HCT116 (cell line): ENCODE measurements around the gene CHST9. TPM values are rescaled to one million over a fixed set of nuclear protein-coding genes. Genes with fewer than 3 reads are reported as not detected.

Source experiments
- ATAC-seq: fragments of 200-7000 bp; cut with Tn5 transposase; 2 replicates; pipeline ENCODE4 v1.9.1; 2020; ENCODE audit warnings: mild to moderate bottlenecking, moderate library complexity
- BruUV-seq: library from RNA; stranded (reverse); fragments of 400-500 nt; replicated peaks from 2 replicates; lab custom pipeline; 2021; lab: Mats Ljungman, UMichigan
- CTCF ChIA-PET: fragments of 300-600 bp; sonication (Branson Sonifier 250); formaldehyde crosslinking; loops from one replicate; lab custom pipeline; 2021; ENCODE audit warnings: antibody characterized with exemption; lab: Charles Lee
- POLR2A ChIA-PET: fragments of 300-600, 350-600 bp; sonication (Branson Sonifier 250); formaldehyde crosslinking; loops from one replicate; lab custom pipeline; 2021; ENCODE audit warnings: antibody characterized with exemption; lab: Charles Lee
- RAD21 ChIA-PET, 2 experiments: fragments of 300-600 bp; sonication (Branson Sonifier 250); formaldehyde crosslinking; loops; one replicate each; lab custom pipeline; 2023; ENCODE audit warnings: low total read pairs in 2 of 2; ENCODE audit not compliant: uncharacterized antibody in 2 of 2, unreplicated experiment in 2 of 2, low non-redundant PET in 1 of 2; lab: Charles Lee
- DNase-seq: peaks from one replicate; pipeline ENCODE4 v3.0.0-alpha.2; 2010; ENCODE audit warnings: low read depth, low spot score
- H2AFZ ChIP-seq: fragments of 200-600 bp; shearing (Covaris generic), sonication (generic); 2 replicates; pipeline ENCODE4 v1.6.1; 2017; ENCODE audit warnings: low read depth, mixed run types, mixed read lengths, antibody characterized with exemption, low read length; ENCODE audit not compliant: poor library complexity, severe bottlenecking
- H3K27ac ChIP-seq: 2 replicates; pipeline ENCODE4 v1.5.1; 2012; ENCODE audit warnings: low read depth, low read length
- H3K27me3 ChIP-seq: fragments of 200-600 bp; sonication (generic); 2 replicates; pipeline ENCODE4 v1.6.1; 2016; ENCODE audit warnings: mixed run types, low read length, mixed read lengths; ENCODE audit not compliant: insufficient read depth
- H3K36me3 ChIP-seq, 2 experiments: fragments of 200-500 bp in 1 of 2; fragments of 200-600 bp in 1 of 2; sonication (Bioruptor generic) in 1 of 2; sonication (generic) in 1 of 2; 2 replicates each; pipeline versions ENCODE4 v1.5.1 to v1.6.1; 2014 to 2016; ENCODE audit warnings: low read length in 2 of 2, inconsistent platforms in 1 of 2, mixed read lengths in 1 of 2, mixed run types in 1 of 2; ENCODE audit not compliant: insufficient read depth in 2 of 2, control insufficient read depth in 1 of 2
- H3K4me1 ChIP-seq, 2 experiments: fragments of 200-600 bp in 1 of 2; sonication (generic) in 1 of 2; 2 replicates each; pipeline versions ENCODE4 v1.5.1 to v1.6.1; 2012 to 2017; ENCODE audit warnings: low read length in 2 of 2, inconsistent platforms in 1 of 2, mild to moderate bottlenecking in 1 of 2, mixed read lengths in 1 of 2, mixed run types in 1 of 2, moderate library complexity in 1 of 2; ENCODE audit not compliant: insufficient read depth in 2 of 2, control insufficient read depth in 1 of 2
- H3K4me2 ChIP-seq: fragments of 200-600 bp; sonication (generic); 2 replicates; pipeline ENCODE4 v1.6.1; 2017; ENCODE audit warnings: mixed run types, low read length, mixed read lengths
- H3K4me3 ChIP-seq, 2 experiments: fragments of 200-600 bp in 1 of 2; sonication (generic) in 1 of 2; replicated peaks in 1 of 2; 2 replicates each; pipeline ENCODE4 v1.5.1; 2011 to 2016; ENCODE audit warnings: low read length in 2 of 2, control low read depth in 1 of 2, low read depth in 1 of 2, mild to moderate bottlenecking in 1 of 2, mixed read lengths in 1 of 2, mixed run types in 1 of 2
- H3K79me2 ChIP-seq: fragments of 200-600 bp; sonication (generic); 2 replicates; pipeline ENCODE4 v1.6.1; 2017; ENCODE audit warnings: mild to moderate bottlenecking, mixed run types, low read length, moderate library complexity, mixed read lengths; ENCODE audit not compliant: insufficient read depth
- H3K9ac ChIP-seq: fragments of 200-600 bp; sonication (generic); 2 replicates; pipeline ENCODE4 v1.6.1; 2016; ENCODE audit warnings: low read length, mixed read lengths
- H3K9me2 ChIP-seq: fragments of 200-600 bp; sonication (generic), shearing (Covaris generic); 2 replicates; pipeline ENCODE4 v1.6.1; 2017; ENCODE audit warnings: mixed run types, mild to moderate bottlenecking, moderate library complexity; ENCODE audit not compliant: insufficient read depth
- H3K9me3 ChIP-seq, 2 experiments: fragments of 200-500 bp in 1 of 2; fragments of 200-600 bp in 1 of 2; sonication (Bioruptor generic) in 1 of 2; sonication (generic) in 1 of 2; 2 replicates each; pipeline ENCODE4 v1.6.1; 2014 to 2017; ENCODE audit warnings: low read length in 2 of 2, mixed read lengths in 2 of 2, inconsistent platforms in 1 of 2, low read depth in 1 of 2, mild to moderate bottlenecking in 1 of 2, mixed run types in 1 of 2, moderate library complexity in 1 of 2; ENCODE audit not compliant: control insufficient read depth in 1 of 2, insufficient read depth in 1 of 2
- H4K20me1 ChIP-seq: fragments of 200-600 bp; sonication (generic), shearing (Covaris generic); 2 replicates; pipeline ENCODE4 v1.6.1; 2017; ENCODE audit warnings: mixed run types, mild to moderate bottlenecking, moderate library complexity; ENCODE audit not compliant: insufficient read depth
- JUND ChIP-seq: IDR thresholded peaks from 2 replicates; pipeline ENCODE4 v1.6.1; 2012
- POLR2A ChIP-seq: IDR thresholded peaks from 2 replicates; pipeline ENCODE4 v1.7.0; 2011; ENCODE audit warnings: borderline replicate concordance; ENCODE audit not compliant: insufficient read depth, insufficient read length; ENCODE audit errors: extremely low read depth
- TCF7L2 ChIP-seq: IDR thresholded peaks from 2 replicates; pipeline ENCODE4 v1.7.0; 2011; ENCODE audit warnings: borderline replicate concordance, inconsistent platforms; ENCODE audit not compliant: insufficient read depth, insufficient read length; ENCODE audit errors: extremely low read depth
- YY1 ChIP-seq: IDR thresholded peaks from 2 replicates; pipeline ENCODE4 v1.6.1; 2011; ENCODE audit warnings: low read length, low read depth, moderate library complexity, mild to moderate bottlenecking; ENCODE audit not compliant: insufficient replicate concordance; ENCODE audit errors: extremely low read depth
- ZFX ChIP-seq: fragments of 450-650 bp; IDR thresholded peaks from 2 replicates; pipeline ENCODE4 v1.6.1; 2017
- intact Hi-C: fragments of 100-400 bp; cut with micrococcal nuclease; formaldehyde crosslinking; loops from 2 replicates; pipeline ENCODE4 v1.10.0; 2022
- total RNA-seq: library from RNA; stranded (reverse); gene quantifications from one replicate; pipeline ENCODE4 v1.2.1, GENCODE V29; 2021; ENCODE audit not compliant: unreplicated experiment
- TF ChIP-seq, protein P1 (sequence below): IDR thresholded peaks from 2 replicates; pipeline ENCODE4 v1.6.1; 2012; ENCODE audit warnings: low read depth

CHST9 gene
- total RNA-seq, 1 experiment from 2014 or later, result not detected

DNA sequence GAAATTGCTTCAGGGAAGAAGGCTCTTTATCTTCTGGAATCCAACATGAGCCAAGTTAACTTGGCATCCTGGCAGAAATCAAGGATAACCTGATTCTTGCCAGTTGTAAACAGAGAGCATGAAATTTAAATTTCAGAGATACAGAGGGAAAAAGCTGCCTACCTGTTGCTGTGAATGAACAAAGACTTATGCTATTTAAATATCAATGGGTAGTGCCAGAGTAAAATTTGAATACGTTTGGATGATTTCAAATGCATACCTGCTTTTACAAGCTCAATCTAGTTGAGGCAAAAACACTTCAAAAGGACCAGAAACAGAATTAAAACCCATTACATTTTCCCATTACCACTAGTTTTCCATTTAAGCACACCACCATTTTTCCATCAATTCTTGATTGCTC, 60.9 kb downstream of the CHST9 start:
- POLR2A ChIA-PET, result no interaction called here

More for the DNA sequence above, 60.9 kb downstream of the CHST9 start:
- ChIA-PET RAD21 (no interaction called here), CTCF (no interaction called here)
- no peak overlapping the region for H3K4me2 ChIP-seq
- no TSS peak for BruUV-seq
- no peaks in the 10 kb centered on the region for H3K9me3 ChIP-seq
- DNase-seq, result no peak
- H2AFZ ChIP-seq, result no peak overlapping the region
- no peaks in the 10 kb centered on the region for H3K9me2 ChIP-seq
- 0 out of 2 replicates have a peak, but pooled peaks cover 4% of the 10 kb centered on the region for H3K27me3 ChIP-seq
- H3K36me3 ChIP-seq, result no peaks in the 10 kb centered on the region
- no peak for TF ChIP-seq ZFX
- TF ChIP-seq, protein P1, sequence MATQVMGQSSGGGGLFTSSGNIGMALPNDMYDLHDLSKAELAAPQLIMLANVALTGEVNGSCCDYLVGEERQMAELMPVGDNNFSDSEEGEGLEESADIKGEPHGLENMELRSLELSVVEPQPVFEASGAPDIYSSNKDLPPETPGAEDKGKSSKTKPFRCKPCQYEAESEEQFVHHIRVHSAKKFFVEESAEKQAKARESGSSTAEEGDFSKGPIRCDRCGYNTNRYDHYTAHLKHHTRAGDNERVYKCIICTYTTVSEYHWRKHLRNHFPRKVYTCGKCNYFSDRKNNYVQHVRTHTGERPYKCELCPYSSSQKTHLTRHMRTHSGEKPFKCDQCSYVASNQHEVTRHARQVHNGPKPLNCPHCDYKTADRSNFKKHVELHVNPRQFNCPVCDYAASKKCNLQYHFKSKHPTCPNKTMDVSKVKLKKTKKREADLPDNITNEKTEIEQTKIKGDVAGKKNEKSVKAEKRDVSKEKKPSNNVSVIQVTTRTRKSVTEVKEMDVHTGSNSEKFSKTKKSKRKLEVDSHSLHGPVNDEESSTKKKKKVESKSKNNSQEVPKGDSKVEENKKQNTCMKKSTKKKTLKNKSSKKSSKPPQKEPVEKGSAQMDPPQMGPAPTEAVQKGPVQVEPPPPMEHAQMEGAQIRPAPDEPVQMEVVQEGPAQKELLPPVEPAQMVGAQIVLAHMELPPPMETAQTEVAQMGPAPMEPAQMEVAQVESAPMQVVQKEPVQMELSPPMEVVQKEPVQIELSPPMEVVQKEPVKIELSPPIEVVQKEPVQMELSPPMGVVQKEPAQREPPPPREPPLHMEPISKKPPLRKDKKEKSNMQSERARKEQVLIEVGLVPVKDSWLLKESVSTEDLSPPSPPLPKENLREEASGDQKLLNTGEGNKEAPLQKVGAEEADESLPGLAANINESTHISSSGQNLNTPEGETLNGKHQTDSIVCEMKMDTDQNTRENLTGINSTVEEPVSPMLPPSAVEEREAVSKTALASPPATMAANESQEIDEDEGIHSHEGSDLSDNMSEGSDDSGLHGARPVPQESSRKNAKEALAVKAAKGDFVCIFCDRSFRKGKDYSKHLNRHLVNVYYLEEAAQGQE, result no peak
- no peak for TF ChIP-seq TCF7L2
- no peak for TF ChIP-seq POLR2A
- no peak for TF ChIP-seq JUND
- TF ChIP-seq YY1, result no peak
- no peaks in the 10 kb centered on the region for H3K79me2 ChIP-seq
- no peak overlapping the region for H3K27ac ChIP-seq
- no peaks in the 10 kb centered on the region for H3K4me1 ChIP-seq
- H3K4me3 ChIP-seq, result no peak overlapping the region
- intact Hi-C loops, result no loop called here
- no peaks in the 10 kb centered on the region for H4K20me1 ChIP-seq
- ATAC-seq, result no peak
- H3K9ac ChIP-seq, result no peak overlapping the region
